Stimulated activated CD8-positive, alpha-beta memory T cell treated with anti-CD3 and anti-CD28 coated beads, Interleukin-12 subunit alpha, Interleukin-12 subunit beta, amount 100 ng/mL, for 4 hours (primary cell): ENCODE data around the gene CCDC116.
"Not testable (repeated sequence)": the region's sequence is repeated elsewhere in the genome, so short reads cannot be mapped to it uniquely, and the experiment has no call there.

Experiments used
- DNase-seq: peaks from one replicate; pipeline ENCODE4 v3.0.0-alpha.2; 2020; ENCODE audit warnings: low read depth

The CCDC116 gene

DNA sequence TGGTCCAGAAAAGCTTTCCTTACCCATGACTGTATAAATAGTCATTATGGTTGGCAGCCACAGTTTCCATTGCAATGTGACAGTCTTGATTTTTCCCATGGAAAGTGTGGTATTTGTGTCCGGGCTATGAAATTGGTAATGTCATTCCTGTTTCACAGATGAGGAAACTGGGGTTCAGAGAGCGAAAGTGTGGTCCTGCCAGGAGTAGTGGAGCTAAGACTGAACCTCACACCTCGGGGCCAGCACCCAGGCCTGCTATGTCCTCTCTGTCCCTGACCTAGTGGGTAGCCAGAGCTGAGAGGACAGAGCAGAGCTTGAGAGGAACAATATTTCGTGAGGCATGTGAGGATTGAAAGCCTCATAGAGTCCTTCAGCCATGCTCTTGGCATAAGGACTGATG lies 1.5 kb upstream of the CCDC116 start:
- DNase-seq: no peak

DNA sequence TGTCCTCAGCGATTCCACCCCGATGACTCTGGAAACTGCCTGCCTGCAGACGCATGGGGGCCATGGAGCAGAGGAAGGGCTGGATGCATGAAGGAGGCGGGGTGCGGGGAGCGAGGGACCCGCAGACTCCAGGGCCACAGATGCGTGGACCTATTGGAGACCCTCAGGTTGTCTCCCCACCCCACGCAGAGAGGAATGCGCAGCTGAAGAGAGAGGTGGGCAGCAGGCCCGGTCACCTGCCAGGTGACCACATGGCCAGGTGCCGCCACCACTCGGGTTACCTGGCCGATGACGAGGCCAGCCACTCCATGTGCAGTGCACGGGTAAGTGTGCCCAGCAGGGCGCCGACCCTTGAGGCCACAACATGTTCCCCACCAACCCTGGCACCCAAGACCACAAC lies 371 bp downstream of the CCDC116 start:
- DNase-seq: no peak

DNA sequence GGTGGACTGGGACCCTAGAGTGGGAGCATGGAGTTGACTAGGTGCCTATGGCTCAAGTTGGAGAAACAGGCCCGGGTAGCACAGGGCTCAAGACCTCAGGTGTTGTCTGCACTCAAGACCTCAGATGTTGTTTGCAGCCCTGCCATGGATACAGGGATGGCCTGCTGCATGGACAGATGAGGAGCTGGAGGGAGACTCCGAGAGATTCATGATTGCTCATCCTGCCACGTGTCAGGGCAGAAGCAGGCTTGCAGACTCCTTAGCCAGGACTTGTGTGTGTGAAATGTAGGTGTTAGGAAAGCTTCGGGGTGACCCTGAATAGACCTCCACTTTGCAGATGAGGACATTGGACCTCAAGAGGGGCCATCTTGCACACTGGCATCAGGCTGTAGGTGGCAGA lies 921 bp downstream of the CCDC116 start:
- no peak for DNase-seq

DNA sequence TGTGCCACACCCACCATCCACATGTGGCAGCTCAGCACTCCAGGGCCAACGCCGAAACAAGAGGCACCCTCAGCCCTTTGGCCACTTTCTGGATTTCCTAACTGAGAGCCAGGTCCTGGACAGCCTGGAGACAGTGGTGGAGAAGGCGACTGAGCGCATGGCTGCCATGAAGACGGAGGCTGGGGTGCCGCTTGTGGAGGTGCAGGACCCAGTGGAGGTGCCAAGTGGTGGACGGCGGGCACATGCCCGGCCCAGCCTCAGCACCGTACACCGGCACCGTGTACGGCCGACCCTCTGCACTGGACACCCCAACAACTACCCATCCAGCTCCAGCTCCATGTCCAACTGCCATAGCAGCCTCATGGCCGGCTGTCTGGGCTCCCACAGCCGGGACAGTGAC lies 1.5 kb downstream of the CCDC116 start:
- DNase-seq: no peak

DNA sequence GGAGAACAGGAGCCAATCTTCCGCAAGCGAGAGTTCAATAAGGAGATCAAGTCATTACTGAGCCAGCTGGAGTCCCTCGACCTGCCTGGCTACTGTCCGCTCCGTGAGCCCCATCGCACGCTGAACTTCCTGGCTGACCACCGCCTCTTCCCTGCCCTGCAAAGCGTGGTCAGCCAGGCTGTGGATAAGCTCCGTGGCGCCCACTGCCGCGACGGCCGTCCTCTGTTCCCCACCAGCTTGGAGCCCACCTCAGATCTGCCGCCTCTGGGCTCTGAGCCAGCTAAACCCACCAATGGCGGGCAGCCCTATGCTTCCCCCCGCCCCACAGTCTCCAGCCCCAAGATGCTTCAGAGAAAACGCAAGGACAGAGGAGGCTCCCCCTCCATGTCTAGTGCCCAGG lies 2.3 kb downstream of the CCDC116 start:
- no peak for DNase-seq

DNA sequence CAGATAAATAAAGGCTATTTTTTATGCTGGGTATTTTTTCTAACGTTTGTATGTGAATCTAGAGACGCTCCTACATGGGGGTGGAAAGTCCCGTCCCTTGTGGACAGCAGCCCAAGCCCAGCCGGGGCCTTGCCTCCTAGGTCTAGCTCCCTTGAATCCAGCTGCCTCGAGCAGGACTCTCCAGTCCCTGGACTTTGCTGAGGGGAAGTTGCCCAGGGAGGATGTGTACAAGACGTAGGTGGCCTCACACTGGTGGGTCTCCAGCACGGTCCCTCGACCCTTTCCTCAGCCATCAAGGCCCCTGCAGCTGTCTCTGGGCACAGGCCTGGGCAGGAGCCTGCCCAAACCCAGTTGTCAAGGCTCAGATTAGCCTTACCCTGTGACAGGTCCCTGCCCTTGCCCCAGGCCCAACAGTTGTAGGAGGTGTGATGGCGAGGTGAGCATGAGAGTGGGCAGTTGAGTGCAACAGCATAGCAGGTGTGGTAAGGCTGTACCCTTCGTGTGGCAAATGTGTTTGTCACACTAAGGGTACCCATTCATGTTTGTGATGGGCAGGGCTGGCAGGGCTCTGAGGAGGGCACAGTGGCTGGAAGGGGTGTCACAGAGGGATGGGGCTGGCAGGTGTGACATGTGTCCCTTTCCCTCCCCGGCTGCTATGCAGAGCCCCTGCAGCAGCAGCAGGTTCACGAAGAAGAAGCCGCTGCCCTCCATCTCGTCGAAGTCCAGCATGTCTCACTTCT lies 3.4 kb downstream of the CCDC116 start:
- DNase-seq: no peak

DNA sequence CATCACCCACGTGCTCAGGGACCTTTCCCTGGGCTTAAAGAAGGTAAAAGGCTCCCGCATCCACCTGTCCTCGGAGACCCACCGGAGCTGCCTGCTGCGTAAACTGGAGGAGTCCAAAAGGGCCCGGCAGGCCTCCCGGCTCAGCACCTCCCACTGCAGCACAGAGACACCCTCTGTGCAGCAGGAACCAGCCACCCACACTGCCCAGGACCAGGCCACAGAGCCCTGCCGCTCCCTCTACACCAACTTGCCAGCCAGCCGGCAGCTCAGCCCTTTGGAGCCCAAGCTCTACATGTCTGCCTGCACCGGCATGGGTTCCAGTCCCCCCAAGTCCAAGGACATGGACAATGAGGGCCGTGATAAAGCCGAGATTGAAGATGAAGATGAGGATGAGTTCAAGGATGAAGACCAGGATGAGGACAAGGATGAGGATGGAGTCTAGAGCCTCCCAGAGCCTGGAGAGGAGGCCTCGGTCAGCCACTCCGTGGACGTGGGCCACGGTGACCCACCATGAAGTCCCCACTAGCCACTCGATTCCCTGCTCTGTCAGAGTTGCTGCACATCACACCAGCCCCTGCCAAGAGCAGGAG lies 4.2 kb downstream of the CCDC116 start:
- no peak for DNase-seq

DNA sequence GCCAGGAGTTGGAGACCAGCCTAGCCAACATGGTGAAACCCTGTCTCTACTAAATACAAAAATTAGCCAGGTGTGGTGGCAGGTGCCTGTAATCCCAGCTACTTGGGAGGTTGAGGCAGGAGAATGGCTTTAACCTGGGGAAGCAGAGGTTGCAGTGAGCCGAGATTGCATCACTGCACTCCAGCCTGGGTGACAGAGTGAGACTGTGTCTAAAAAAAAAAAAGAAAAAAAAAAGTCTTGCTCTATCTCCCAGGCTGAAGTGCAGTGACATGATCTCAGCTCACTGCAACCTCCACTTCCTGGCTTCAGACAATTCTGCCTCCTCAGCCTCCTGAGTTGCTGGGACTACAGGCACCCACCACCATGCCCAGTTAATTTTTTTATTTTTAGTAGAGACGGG lies 4.9 kb downstream of the CCDC116 start:
- DNase-seq: not testable (repeated sequence)

DNA sequence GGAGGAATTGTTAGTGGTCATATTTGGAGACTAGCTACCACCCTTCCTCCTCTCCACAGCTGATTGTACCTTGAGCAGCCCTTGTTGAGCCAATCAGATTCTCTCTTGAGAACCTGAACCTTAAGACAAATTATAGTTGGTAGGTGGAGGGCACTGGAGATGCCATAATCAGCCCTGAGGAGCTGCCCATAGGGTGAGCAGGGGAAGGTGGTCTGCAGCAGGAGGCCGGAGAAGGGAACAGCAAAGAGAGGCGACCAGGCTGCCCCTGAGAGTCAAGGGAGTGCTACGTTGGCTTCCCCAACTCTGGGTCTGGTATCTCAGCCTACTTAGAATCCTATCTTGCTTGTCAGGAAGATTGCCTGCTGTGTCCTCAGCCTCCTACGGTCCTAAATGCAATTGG lies 6.8 kb downstream of the CCDC116 start:
- no peak for DNase-seq

DNA sequence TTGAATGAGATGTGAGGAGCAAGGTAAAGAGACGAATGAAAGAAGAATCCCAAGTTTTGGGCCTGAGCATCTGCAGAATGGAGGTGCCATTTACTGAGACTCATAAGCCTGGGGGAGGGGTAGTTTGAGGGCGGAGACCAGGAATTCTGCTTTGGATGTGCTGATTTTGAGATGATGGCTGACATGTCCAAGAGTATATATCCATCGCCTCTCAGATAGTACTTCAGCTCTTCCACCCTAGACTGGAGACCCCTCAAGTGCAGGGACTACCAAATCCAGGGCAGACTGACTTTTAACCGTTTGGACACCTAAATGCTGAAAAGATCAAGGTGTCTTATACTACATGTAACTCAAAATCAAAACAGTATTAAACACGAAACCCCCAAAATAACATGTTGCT lies 8.2 kb downstream of the CCDC116 start:
- no peak for DNase-seq

DNA sequence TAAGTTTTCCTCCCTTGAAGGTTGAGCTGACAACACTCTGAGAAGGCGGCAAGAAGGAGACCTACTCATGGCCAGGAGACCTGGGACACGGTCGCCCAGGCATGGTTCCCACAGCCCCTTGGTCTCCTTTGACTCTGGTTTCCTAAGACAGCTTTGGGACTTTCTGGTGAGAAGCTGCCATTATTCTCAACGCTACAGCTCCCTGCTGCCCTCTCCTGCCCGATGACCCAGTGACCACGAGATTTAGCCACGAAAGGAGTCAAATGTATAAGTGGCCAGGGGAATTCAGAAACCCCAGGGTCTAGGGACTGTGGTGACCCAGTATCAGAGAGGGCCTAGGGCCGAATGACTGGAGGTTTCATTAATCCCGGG lies 8.8 kb downstream of the CCDC116 start:
- no peak for DNase-seq

DNA sequence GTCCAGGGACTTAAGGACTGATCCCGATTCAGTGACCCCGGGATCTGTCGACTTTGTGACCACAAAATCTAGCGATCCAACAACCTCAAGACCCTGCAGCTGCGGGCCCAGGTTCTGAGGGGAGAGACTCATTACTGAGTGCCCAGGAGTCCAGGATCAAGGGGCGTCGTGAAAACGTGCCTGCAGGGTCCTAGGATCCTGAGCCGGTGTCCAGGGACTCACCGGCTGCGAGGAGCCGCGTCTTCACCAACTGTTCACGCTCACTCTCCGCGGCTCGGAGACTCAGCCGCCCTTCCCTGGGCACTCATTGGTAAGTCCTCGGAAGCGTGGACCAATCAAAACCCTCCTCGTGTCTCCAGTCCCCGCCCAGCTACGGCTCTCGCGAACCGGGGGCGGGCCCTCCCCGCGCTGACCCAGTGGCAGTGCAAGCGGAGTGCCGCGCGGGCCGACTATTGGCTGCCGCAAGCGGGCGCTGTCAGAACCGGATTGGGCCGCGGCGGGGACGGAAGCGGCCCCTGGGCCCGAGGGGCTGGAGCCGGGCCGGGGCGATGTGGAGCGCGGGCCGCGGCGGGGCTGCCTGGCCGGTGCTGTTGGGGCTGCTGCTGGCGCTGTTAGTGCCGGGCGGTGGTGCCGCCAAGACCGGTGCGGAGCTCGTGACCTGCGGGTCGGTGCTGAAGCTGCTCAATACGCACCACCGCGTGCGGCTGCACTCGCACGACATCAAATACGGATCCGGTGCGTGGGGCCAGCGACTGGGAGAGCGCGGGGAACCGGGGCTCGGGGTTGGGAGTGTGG lies 9.4 kb downstream of the CCDC116 start, which contains the start of gene SDF2L1:
Gene SDF2L1, plus strand, starts transcription at position 514 of the 795 bp plus-strand sequence. Its CDS starts 35 bp downstream, at position 549.
- peak; percentile 97 for DNase-seq

DNA sequence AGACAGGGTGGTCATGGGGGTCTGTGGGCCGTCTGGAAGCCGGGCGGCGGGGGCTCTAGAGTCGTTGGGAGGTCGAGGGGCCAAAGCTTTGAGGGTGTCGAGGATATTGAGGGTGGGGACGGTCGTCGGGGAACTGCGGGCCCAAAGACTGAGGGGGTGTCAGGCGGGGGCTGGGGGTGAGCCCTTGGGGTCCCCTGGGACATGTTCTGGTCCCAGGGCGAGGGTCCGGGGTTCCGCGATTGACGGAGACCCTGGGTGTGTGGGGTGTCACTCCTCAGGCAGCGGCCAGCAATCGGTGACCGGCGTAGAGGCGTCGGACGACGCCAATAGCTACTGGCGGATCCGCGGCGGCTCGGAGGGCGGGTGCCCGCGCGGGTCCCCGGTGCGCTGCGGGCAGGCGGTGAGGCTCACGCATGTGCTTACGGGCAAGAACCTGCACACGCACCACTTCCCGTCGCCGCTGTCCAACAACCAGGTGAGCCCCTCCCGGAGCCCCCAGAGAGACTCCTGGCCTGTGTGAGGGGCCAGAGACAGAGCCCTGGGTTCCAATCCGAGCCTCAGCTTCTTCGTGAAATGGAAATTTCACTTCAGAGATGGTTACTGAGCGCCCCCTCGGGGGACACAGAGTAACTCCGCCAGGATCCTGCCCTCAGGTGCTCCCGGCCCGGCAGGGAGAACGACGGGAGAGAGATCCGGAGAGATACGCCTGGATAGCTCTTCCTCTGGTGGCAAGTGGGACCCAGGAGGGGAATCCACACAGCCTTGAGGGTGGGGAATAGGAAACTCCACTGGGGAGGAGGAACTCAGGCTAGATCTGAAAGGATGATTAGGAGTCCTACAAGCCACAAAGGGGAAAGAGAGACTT lies 10.3 kb downstream of the CCDC116 start:
- peak; percentile 36 for DNase-seq

DNA sequence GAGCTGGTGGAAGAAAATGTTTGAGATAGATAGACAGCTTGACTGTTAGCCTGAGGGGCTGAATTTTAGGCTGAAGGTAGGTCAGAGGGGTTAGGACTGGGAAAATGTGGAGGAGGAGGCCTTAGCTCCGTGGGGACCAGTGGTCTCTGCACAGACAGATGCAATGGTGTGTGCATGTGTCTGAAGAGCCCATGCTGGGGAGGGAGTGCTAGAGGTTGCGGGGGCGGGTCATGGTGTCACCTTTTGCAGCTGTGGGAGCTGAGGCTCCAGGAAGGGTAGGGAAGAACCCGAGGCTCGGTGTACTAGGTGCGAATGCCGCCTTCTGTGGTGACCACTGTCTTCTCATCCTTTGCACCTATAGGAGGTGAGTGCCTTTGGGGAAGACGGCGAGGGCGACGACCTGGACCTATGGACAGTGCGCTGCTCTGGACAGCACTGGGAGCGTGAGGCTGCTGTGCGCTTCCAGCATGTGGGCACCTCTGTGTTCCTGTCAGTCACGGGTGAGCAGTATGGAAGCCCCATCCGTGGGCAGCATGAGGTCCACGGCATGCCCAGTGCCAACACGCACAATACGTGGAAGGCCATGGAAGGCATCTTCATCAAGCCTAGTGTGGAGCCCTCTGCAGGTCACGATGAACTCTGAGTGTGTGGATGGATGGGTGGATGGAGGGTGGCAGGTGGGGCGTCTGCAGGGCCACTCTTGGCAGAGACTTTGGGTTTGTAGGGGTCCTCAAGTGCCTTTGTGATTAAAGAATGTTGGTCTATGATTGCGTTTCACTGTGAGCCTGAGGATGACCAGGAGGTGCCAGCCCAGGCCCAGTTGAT lies 11.2 kb downstream of the CCDC116 start:
- DNase-seq: no peak

DNA sequence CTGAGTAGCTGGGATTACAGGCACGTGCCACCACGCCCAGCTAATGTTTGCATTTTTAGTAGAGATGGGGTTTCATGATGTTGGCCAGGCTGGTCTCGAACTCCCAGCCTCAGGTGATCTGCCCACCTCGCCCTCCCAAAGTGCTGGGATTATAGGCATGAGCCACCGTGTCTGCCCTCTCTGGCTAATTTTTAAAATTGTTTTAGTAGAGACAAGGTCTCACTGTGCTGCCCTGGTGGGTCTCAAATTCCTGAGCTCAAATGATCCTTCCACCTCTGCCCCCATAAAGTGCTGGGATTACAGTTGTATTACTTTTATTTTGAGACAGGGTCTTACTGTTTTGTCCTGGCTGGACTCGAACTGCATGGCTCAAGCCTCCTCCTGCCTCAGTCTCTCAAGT lies 13.0 kb downstream of the CCDC116 start:
- DNase-seq: not testable (repeated sequence)

DNA sequence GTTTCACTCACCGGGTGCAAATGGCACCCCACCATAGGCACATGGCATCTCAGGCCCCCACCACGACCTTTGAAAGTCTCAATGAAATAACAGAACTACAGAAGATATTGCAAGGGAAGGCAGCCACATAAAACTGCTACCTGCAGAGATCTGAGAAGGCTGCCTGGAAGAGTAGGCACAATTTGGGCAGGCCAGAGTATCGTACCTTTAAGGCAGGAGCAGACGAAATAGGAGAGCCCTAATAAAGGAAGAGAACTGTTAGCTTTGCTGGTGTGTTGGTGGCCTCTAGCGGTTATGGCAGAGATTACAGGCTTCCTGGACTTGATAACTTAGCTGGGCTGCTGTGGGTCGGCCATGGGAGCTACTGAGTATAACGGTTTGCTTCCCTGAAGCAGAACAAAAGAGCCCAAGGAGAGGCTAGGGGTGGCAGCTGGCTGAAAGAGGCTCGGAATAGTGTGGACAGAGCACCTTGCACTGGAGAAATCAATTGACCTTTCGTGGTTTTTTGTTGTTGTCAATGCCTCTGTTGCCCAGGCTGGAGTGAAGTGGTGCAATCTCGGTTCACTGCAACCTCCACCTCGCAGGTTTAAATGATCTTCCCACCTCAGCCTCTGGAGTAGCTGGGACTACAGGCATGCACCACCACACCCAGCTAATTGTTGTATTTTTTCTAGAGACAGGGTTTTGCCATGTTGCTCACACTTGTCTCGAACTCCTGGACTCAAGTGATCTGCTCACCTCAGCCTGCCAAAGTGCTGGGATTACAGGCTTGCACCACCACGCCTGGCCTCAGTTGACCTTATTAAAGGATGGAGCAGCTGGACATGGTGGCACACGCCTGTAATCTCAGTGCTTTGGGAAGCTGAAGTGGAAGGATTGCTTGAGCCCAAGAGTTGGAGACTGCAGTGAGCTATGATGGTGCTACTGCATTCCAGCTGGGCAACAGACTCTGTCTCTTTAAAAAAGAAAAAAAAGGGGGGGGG lies 14.3 kb downstream of the CCDC116 start:
- peak; percentile 47 for DNase-seq

DNA sequence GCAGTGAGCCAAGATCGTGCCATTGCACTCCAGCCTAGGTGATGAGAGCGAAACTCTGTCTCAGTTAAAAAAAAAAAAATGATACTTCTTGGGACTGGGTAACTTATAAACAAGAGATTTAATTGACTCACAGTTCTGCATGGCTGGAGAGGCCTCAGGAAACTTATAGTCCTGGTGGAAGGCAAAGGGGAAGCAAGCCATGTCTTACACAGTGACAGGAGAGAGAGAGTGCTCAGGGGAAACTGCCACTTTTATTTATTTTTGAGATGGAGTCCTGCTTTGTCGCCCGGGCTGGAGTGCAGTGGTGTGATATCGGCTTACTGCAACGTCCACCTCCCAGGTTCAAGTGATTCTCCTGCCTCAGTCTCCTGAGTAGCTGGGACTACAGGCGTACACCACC lies 17.7 kb downstream of the CCDC116 start:
- DNase-seq: no peak

DNA sequence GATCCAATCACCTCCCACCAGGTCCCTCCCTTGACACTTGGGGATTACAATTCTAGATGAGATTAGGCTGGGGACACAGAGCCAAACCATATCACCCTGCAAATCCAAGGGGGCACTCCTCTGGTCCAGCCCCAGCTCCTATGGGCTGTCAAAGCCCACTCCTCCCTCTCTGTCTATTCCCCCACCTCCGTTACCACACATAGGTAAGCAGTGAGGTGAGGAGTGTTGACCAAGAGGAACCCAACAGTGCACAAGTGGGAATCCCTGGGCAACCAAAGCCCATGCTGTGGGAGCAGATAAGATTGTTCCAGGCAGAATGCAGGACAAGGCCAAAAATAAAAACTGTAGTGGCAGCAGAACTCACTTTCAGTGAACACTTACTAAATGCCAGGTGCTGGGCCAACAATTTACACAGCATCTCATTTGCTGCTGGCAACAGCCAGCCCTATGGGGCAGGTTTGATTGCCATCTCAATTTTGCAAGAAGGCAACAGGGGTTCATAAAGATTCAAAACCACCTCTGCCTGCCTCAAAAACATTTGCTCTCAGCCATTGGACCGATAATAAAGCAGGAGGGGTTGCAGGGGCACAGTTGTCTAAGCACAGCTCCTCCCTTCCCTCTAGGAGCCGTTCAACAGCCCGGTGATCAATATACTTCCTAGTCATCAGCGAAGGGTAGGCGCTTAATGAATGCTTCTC lies 18.4 kb downstream of the CCDC116 start:
- no peak for DNase-seq

DNA sequence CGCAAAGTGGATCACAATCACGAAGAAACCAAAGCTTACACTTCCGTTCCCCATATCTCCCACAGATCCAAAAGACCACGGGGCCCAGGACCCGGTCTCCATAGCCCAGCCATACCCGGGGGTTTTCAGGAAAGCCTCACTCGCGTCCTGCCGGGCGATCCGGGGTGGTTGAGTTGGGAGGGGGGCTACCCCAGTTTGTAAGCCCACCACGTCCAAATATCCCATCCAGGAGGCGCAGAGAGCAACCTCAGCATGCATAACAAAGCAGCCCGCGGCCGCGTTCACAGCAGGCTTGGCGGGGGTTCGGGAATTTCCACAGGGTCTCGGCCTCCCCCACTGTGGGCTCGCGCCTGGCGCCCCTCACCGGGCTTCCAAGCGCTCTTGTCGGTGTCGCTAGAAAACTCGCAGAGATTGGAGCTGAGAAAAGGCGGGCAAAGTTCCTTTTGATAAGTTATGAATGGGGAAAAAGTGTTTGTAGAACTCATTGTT lies 19.0 kb downstream of the CCDC116 start:
- DNase-seq: no peak
